ENCODE results near the gene EVX2.

DNA sequence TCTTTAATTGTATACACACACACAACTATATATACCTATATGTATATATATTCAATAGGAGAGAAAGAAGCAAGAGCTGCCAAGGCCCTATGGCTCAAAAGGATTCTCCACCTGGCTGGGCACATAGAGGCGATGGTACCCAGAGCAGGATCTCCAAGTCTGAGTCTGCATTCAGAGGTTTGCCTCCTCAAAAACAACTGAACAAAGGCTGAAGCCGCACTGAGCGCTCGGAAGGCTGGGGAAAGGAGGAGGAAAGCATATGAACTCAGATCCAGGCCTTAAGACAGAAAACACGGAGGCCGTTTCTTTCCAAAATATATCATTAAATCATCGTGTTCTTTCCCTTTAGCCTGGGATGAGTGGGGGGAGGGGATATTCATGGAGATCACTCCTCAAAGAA lies 19.4 kb upstream of the EVX2 start:
- TF ChIP-seq, protein P1, sequence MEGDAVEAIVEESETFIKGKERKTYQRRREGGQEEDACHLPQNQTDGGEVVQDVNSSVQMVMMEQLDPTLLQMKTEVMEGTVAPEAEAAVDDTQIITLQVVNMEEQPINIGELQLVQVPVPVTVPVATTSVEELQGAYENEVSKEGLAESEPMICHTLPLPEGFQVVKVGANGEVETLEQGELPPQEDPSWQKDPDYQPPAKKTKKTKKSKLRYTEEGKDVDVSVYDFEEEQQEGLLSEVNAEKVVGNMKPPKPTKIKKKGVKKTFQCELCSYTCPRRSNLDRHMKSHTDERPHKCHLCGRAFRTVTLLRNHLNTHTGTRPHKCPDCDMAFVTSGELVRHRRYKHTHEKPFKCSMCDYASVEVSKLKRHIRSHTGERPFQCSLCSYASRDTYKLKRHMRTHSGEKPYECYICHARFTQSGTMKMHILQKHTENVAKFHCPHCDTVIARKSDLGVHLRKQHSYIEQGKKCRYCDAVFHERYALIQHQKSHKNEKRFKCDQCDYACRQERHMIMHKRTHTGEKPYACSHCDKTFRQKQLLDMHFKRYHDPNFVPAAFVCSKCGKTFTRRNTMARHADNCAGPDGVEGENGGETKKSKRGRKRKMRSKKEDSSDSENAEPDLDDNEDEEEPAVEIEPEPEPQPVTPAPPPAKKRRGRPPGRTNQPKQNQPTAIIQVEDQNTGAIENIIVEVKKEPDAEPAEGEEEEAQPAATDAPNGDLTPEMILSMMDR (IDR thresholded peaks at IDR 0.05) = no peak
- no peak for TF ChIP-seq POLR2A (IDR thresholded peaks at IDR 0.05)
